ENCODE data around the gene SKP1.

The SKP1 gene

DNA sequence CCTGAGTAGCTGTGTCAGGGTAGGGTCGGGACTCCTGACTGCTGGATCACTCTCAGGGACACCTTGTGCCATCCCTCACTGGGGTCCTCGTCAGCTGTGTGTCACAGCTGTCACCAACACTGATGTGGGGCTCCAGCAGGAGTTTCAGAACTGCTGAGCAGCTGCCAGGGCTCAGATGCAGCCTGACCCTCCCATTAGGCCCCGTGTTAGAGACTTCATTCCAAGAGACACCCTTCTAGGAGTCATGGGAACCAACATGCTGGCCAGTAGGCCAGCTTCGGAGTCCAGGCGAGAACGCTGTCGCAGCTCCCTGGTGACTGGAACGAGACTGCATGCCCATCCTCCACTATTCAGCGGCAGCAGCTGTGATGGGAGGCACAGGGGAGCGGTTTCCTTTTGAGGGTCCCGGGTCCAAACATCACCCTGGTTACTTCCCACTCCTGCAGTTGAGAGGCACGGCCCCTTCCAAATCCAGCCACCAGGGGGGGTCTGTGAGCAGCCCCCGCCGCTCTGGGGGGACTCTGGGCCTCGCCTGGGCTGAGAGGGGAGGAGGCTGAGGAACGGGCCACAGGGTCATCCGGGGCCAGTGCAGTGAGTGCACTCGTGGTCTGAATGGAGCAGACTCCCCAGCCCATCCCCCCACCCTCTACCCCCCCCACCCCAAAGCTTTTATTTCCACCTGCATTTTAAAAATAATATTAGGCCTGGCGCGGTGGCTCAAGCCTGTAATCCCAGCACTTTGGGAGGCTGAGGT lies 74.9 kb downstream of the SKP1 start:
- no peak for TF ChIP-seq ZFX (IDR thresholded peaks at IDR 0.05; ENCODE audit: borderline replicate concordance)
- TF ChIP-seq CTCF (IDR thresholded peaks at IDR 0.05) = peak; percentile 96
- no peak overlapping the region for H3K27ac ChIP-seq

GRCh38 chr5:134100283-134101091 lies 76.3 kb downstream of the SKP1 start:
- TF ChIP-seq CTCF (IDR thresholded peaks at IDR 0.05) = no peak
- H3K27ac ChIP-seq = no peak overlapping the region

DNA sequence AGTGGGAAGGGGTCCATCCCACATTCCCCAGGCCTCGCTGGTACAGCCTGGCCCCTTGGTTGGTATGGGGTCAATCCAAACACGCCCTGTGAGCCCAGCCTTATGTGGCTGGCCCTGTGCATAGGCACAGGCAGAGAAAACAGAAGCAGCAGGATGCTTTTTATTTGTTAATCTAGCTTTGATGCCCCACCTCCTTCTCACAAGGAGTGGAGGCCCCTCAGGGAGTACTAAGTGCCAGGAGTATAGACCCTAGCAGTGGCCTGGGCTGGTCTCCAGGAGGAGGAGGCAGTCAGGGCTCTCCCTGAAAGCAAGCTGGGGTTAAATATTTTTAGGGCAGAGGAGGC lies 76.8 kb downstream of the SKP1 start:
- no peak overlapping the region for H3K27ac ChIP-seq
- TF ChIP-seq CTCF (IDR thresholded peaks at IDR 0.05) = no peak
- TF ChIP-seq ZFX (IDR thresholded peaks at IDR 0.05; ENCODE audit: borderline replicate concordance) = no peak

GRCh38 chr5:134099288-134099872 lies 77.4 kb downstream of the SKP1 start:
- TF ChIP-seq ZFX (IDR thresholded peaks at IDR 0.05; ENCODE audit: borderline replicate concordance) (no peak), CTCF (IDR thresholded peaks at IDR 0.05) (no peak)
- no peak overlapping the region for H3K27ac ChIP-seq
